ENCODE results near the gene PAN3.

The PAN3 gene

DNA sequence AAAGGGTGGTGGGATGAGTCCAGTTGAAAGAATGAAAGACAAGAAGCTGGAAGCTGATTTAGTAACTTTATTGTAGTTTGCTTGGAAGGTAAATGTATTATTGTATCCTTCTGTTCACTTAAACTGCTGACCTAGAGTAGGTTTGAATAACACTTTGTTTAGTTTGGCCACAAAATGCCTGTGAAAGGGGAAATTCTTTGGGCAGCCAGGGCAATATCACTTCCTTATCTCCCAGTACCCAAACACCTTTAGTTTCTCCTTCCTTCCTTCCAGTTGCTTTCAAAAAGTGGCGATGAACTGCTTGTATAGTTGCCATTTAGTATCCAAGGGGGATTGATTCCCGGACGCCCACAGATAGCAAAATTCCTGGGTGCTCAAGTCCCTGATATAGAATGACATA lies 120.1 kb downstream of the PAN3 start:
- peaks cover 22% of the 10 kb centered on the region for H3K4me1 Mint-ChIP-seq

DNA sequence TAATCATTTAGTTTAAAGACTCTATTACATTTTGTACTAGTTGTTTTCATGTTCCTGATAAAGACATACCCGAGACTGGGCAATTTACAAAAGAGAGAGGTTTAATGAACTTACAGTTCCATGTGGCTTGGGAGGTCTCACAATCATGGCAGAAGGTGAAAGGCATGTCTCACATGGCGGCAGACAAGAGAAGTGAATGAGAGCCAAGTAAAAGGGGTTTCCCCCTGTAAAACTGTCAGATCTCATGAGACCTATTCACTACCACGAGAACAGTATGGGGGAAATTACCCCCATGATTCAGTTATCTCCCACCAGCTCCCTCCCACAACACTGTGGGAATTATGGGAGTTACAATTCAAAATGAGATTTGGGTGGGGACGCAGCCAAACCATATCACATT lies 129.2 kb downstream of the PAN3 start:
- peak overlapping the region; percentile 42 for H3K27ac Mint-ChIP-seq
- DNase-seq (ENCODE audit: low spot score in 2 of 2): no peak
- no peaks in the 10 kb centered on the region for H3K27me3 Mint-ChIP-seq
- no peak for ATAC-seq (ENCODE audit: low read depth)
- peaks cover 8% of the 10 kb centered on the region for H3K9me3 Mint-ChIP-seq
- peaks cover 40% of the 10 kb centered on the region for H3K36me3 Mint-ChIP-seq
- no peak overlapping the region for H3K4me3 Mint-ChIP-seq
- H3K4me1 Mint-ChIP-seq: peaks cover 13% of the 10 kb centered on the region

More for the DNA sequence above, 120.1 kb downstream of the PAN3 start:
- Mint-ChIP-seq H3K4me3 (no peak overlapping the region), H3K36me3 (peaks cover 39% of the 10 kb centered on the region), H3K9me3 (peaks cover 3% of the 10 kb centered on the region), H3K27me3 (no peaks in the 10 kb centered on the region), H3K27ac (no peak overlapping the region)
- DNase-seq (ENCODE audit: low spot score in 2 of 2) (no peak), ATAC-seq (ENCODE audit: low read depth) (no peak)

DNA sequence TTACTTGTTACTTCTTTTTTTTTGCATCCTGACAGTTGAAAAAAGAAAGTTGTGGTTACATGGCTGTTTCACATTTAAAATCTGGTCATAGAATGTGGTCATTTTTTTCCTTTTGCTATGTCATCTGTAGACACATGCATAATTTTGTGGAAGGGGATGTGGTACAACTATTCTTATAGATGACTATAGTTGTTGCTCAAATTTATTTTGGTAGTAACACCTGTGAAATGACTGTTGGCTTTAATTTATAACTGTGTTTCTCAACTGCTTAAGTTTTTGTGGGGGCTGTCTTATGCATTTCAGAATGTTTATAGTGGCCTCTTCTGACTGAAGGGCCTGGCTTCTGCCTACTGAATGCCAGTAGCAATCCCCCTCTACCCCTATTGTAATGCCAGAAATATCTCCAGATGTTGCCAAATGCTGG lies 130.5 kb downstream of the PAN3 start:
- DNase-seq (ENCODE audit: low spot score in 2 of 2): peak in 1 of 2 donors; percentile 31
- H3K9me3 Mint-ChIP-seq: peaks cover 4% of the 10 kb centered on the region
- ATAC-seq (ENCODE audit: low read depth): peak; percentile 96

DNA sequence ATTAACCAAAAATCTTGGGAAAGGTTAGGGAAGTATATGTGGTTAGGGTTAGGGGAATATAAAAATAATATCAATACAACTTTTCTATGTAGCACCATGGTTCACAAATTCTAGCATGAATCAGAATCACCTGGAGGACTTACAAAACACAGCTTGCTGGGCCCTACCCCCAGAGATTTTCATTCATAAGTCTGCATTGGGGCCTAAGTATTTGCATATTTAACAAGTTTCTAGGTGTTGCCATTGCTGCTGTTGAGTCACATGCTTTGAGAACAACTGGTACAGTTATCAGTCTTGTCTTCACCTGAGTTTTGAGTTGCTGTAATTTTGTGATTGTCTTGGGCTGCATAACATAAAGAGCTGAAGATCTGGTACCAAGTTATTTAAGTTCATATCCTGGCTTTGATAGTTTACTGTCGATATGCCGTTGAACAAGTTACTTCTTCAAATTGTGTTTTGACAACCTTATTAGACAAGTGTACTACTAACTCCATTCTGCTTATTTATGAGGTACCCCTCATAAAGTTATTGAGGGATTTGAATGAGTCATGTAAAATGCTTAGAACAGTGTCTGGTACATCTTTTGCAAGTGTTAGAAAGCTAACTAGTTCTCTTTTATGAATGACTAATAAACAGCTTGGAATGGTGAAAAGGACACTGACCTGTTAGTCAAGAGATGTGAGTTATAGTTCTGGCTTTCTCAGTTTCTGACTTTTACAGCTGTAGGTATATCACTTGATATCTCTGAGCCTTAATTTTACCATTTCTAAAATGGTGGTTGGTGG lies 132.9 kb downstream of the PAN3 start:
- no peak for DNase-seq (ENCODE audit: low spot score in 2 of 2)
- no peak for ATAC-seq (ENCODE audit: low read depth)
- Mint-ChIP-seq H3K27ac (no peak overlapping the region), H3K27me3 (no peaks in the 10 kb centered on the region), H3K4me3 (no peak overlapping the region), H3K9me3 (peaks cover 4% of the 10 kb centered on the region), H3K4me1 (peaks cover 13% of the 10 kb centered on the region), H3K36me3 (peaks cover 33% of the 10 kb centered on the region)

More for the DNA sequence above, 130.5 kb downstream of the PAN3 start:
- Mint-ChIP-seq H3K27ac (peak overlapping the region; percentile 4), H3K36me3 (peaks cover 32% of the 10 kb centered on the region), H3K4me1 (peaks cover 13% of the 10 kb centered on the region), H3K27me3 (no peaks in the 10 kb centered on the region), H3K4me3 (no peak overlapping the region)

DNA sequence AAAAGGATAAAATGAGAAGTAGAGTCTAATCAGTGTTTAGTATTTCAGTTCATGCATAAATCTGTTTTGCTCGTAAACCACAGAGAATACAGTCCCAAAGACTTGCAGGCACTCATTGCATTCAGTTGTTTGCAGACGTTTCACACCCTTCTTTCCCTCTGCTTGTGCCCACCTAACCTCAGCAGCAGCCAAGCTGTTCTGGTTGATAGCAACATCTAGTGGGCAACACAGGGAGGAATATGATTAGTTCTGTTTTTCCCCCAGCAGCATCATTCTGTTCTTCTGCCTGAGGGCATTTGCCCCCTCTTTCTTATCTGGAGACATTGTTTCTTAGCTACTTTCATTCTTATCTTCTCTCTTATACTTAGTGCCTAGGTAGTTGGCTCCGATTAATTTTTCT lies 135.6 kb downstream of the PAN3 start:
- Mint-ChIP-seq H3K27me3 (no peaks in the 10 kb centered on the region), H3K4me3 (no peak overlapping the region), H3K4me1 (peaks cover 6% of the 10 kb centered on the region), H3K27ac (no peak overlapping the region), H3K36me3 (peaks cover 25% of the 10 kb centered on the region), H3K9me3 (no peaks in the 10 kb centered on the region)
- DNase-seq (ENCODE audit: low spot score in 2 of 2): no peak
- ATAC-seq (ENCODE audit: low read depth): no peak

DNA sequence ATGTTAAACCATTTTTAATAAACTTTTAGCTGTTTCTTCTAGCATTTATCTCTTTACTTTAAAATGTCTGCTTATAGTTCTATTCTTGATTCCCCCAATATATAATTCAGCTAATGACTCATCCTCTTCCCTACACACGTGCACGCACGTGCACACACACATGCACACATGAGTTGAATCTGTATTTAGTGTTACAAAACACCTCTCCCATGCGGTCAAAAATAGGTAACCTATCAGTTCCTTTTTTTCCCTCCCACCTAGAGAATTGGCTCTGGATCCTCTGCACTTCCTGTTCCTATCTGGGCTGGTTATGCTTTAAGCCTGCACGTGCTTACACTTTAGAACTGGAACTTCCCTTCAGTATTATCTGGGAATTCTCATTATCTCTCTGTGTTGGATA lies 144.1 kb downstream of the PAN3 start:
- peaks cover 6% of the 10 kb centered on the region for H3K4me1 Mint-ChIP-seq
- H3K4me3 Mint-ChIP-seq: no peak overlapping the region

DNA sequence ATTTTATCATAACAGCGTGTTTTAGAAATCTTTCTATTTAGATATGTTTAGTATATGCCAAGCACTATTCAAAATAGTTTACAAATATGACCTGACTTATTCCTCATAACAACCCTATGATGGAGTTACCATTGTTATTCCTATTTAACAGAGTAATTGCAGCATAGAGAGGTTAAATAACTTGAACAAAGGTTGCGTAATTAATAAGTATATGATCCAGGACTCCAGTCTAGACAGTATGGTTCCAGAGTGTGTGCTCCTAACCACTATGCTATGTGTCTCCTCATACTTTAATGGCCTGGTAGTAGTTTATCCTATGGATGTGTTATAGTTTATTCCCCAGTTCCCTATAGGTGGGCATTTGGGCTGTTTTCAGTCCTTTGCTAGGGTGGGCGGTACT lies 145.3 kb downstream of the PAN3 start:
- Mint-ChIP-seq H3K27me3 (no peaks in the 10 kb centered on the region), H3K36me3 (peaks cover 41% of the 10 kb centered on the region)

More for the DNA sequence above, 144.1 kb downstream of the PAN3 start:
- no peaks in the 10 kb centered on the region for H3K27me3 Mint-ChIP-seq
- no peak overlapping the region for H3K27ac Mint-ChIP-seq
- peaks cover 2% of the 10 kb centered on the region for H3K9me3 Mint-ChIP-seq
- DNase-seq (ENCODE audit: low spot score in 2 of 2) (no peak), ATAC-seq (ENCODE audit: low read depth) (no peak)
- H3K36me3 Mint-ChIP-seq: peaks cover 39% of the 10 kb centered on the region

DNA sequence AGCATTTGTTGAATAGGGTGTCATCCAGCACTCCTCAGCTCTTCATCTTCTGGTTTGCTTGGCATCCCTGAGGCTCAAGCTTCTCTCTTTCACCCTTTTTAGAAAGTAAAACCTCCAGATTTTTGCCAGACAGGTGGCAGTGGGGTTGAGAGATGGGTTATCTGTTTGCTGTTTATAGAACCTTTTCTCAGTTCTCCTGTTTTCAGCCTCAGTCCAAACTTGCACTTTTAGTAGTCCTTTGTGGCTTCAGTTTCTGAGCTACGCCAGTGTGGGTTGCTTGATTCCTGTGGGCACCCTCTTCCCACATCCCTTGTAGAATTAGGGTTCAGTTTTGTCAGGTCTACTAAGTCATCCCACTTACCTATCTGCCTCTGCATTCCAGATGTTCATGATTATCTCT lies 147.9 kb downstream of the PAN3 start:
- peaks cover 2% of the 10 kb centered on the region for H3K9me3 Mint-ChIP-seq

More for the DNA sequence above, 145.3 kb downstream of the PAN3 start:
- Mint-ChIP-seq H3K4me1 (peaks cover 6% of the 10 kb centered on the region), H3K4me3 (no peak overlapping the region), H3K27ac (no peak overlapping the region), H3K9me3 (peaks cover 2% of the 10 kb centered on the region)
- ATAC-seq (ENCODE audit: low read depth) (no peak), DNase-seq (ENCODE audit: low spot score in 2 of 2) (no peak)

DNA sequence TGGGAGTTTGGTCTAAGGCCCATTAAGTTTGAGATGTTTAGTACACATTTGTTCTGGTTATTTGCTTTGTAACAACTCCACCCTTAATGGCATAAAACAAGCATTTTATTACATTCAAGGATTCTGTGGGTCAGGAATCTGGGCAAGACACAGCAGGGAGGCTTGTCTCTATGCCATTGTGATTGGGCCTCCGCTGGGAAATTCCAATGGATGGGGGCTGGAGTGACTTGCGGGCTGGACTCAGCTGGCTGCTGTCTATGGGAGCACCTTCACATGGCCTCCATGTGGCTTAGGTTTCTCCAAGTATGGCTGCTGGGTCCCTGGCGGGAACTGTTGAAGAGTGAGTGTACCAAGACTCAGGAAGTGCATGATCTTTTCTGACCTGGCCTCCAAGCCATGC lies 159.0 kb downstream of the PAN3 start:
- Mint-ChIP-seq H3K4me3 (no peak overlapping the region), H3K4me1 (peaks cover 8% of the 10 kb centered on the region), H3K27ac (no peak overlapping the region), H3K36me3 (peaks cover 8% of the 10 kb centered on the region), H3K27me3 (no peaks in the 10 kb centered on the region), H3K9me3 (no peaks in the 10 kb centered on the region)
- DNase-seq (ENCODE audit: low spot score in 2 of 2) (no peak), ATAC-seq (ENCODE audit: low read depth) (no peak)

More for the DNA sequence above, 147.9 kb downstream of the PAN3 start:
- no peak for DNase-seq (ENCODE audit: low spot score in 2 of 2)
- Mint-ChIP-seq H3K27ac (peak overlapping the region; percentile 68), H3K4me3 (no peak overlapping the region), H3K36me3 (peaks cover 35% of the 10 kb centered on the region), H3K27me3 (no peaks in the 10 kb centered on the region), H3K4me1 (peaks cover 6% of the 10 kb centered on the region)
- ATAC-seq (ENCODE audit: low read depth): no peak

DNA sequence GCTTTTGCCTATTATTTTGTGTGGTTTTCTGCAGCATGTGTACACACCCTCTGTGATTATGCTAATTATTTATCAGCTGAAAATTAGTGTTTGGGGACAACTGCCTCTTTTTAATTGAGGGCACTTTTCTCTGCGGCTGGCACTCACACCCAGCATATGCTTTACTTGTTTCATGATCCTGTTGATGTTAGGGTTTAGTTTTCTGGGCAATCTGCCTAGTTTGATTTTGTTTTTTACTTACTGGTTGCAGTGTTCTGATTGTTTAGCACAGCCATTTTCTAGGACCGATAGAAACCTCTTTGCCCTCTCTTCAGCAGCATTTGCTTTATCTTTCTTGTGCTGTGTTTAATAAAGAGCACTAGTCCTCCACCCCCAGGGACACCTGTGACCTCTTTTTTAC lies 161.6 kb downstream of the PAN3 start:
- Mint-ChIP-seq H3K36me3 (peaks cover 6% of the 10 kb centered on the region), H3K27me3 (no peaks in the 10 kb centered on the region), H3K4me1 (peaks cover 8% of the 10 kb centered on the region), H3K9me3 (no peaks in the 10 kb centered on the region), H3K27ac (no peak overlapping the region), H3K4me3 (no peak overlapping the region)
- DNase-seq (ENCODE audit: low spot score in 2 of 2) (no peak), ATAC-seq (ENCODE audit: low read depth) (no peak)

DNA sequence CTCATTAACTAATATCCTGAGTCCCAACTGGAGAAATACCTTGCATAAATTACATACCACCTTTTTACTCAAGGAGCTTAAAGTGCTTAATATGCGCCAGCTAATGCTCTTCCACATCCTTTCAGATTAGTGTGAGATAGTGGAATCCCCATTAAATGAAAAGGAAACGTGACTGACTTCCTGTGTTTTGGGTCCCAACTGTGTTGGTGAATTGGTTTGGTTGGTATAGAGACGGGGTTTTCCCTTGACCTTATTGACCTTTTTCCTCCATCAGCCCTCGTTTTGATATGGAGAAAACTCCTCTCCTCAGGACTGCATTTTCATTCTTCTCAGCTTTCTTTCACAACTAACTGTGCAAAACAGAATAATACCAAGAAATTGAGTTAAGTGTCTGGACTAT lies 163.5 kb downstream of the PAN3 start:
- DNase-seq (ENCODE audit: low spot score in 2 of 2) (no peak), ATAC-seq (ENCODE audit: low read depth) (no peak)
- Mint-ChIP-seq H3K4me1 (peaks cover 6% of the 10 kb centered on the region), H3K9me3 (no peaks in the 10 kb centered on the region), H3K27ac (no peak overlapping the region), H3K4me3 (no peak overlapping the region), H3K27me3 (no peaks in the 10 kb centered on the region), H3K36me3 (no peaks in the 10 kb centered on the region)

DNA sequence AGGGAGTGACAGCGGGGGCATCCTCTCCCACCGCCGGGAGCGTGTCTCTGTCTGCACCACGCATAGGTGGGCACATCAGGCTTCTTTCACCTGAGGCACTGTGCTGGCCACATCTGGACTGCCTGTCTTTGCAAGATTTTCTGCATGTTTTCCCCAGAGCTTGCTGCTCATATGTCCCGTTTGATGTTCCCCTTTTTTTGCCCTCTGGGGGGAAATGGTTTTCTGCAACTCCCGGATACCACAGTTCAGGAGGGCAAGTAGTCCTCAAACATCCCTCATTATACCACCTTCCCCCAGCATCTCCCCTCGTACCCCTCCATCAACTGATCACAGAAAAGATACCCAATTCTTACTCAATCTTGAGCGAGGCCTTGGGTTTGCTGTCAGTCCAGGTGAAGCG lies 168.0 kb downstream of the PAN3 start:
- Mint-ChIP-seq H3K27me3 (no peaks in the 10 kb centered on the region), H3K9me3 (no peaks in the 10 kb centered on the region), H3K36me3 (no peaks in the 10 kb centered on the region), H3K27ac (no peak overlapping the region), H3K4me1 (no peaks in the 10 kb centered on the region), H3K4me3 (no peak overlapping the region)
- no peak for DNase-seq (ENCODE audit: low spot score in 2 of 2)
- no peak for ATAC-seq (ENCODE audit: low read depth)

DNA sequence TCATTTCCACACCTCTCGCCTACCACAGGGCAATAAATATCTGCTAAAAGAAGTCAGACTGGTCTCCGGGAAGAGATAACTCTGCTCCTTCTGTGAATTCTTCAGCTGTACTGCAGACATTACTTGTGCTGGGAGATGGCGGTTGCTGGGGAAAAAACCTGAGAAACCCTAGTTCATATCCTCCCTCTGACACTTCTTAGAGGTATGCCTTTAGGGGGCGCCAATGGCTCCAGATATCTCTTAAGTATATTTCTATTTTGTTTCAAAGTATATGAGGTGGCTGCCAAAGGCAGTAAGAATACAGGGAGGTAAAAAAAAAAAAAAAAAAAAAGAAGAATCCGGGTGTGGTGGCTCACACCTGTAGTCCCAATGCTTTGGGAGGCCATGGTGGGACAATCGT lies 175.2 kb downstream of the PAN3 start:
- Mint-ChIP-seq H3K27me3 (no peaks in the 10 kb centered on the region), H3K27ac (no peak overlapping the region), H3K9me3 (no peaks in the 10 kb centered on the region), H3K4me1 (no peaks in the 10 kb centered on the region), H3K36me3 (no peaks in the 10 kb centered on the region), H3K4me3 (no peak overlapping the region)
- ATAC-seq (ENCODE audit: low read depth) (no peak), DNase-seq (ENCODE audit: low spot score in 2 of 2) (no peak)

DNA sequence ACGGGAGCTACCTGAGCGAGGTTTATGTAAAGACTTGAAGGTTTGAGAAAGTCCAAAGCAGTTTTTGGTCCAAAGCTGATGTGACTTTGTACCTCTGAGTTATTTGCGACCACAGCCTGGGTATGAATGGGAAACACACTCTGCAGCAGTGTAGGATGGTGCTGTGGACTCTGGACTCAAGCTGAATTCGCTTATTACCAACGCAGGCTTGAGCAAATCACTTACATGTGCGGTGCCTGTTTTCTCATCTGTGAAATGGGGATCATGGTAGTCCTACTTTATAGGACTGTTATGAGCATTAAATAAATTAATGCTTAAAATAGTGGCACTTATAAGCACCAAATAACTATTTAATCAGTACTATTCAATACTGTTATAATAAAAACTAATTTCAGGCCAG lies 176.5 kb downstream of the PAN3 start:
- Mint-ChIP-seq H3K4me3 (no peak overlapping the region), H3K27me3 (no peaks in the 10 kb centered on the region), H3K27ac (no peak overlapping the region), H3K36me3 (no peaks in the 10 kb centered on the region), H3K4me1 (no peaks in the 10 kb centered on the region), H3K9me3 (no peaks in the 10 kb centered on the region)
- no peak for ATAC-seq (ENCODE audit: low read depth)
- no peak for DNase-seq (ENCODE audit: low spot score in 2 of 2)

DNA sequence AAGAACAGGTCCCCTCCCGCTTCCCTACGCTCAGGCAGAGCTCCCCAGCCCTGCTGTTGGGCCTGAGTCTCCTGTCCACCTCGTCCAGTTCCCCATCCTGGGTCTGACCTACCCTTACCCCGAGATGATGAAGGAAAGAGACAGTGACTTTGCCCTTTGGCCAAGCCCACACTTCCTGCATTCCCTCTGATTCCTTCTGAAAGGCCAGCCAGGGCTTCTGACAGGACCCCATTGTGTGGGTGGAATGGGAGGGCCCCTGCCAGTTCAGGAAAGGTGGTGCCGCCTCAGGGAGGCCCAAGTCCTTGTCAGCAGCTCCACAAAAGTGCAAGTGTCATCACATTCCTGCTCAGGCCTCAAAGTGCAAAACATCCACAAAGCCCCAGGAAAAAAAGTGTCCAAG lies 177.8 kb downstream of the PAN3 start:
- no peak for DNase-seq (ENCODE audit: low spot score in 2 of 2)
- H3K27ac Mint-ChIP-seq: no peak overlapping the region
- H3K27me3 Mint-ChIP-seq: no peaks in the 10 kb centered on the region
- ATAC-seq (ENCODE audit: low read depth): no peak
- H3K36me3 Mint-ChIP-seq: no peaks in the 10 kb centered on the region
- H3K4me1 Mint-ChIP-seq: no peaks in the 10 kb centered on the region
- H3K9me3 Mint-ChIP-seq: no peaks in the 10 kb centered on the region
- no peak overlapping the region for H3K4me3 Mint-ChIP-seq
